OCI-LY7 (cell line): ENCODE measurements around the gene CTSE.

Experiments used
- EZH2phosphoT487 ChIP-seq: fragments of 200-600 bp; sonication (generic); IDR thresholded peaks from 2 replicates; pipeline ENCODE4 v1.6.1; 2018; ENCODE audit warnings: low read depth, borderline replicate concordance, mild to moderate bottlenecking, mixed run types, antibody characterized with exemption, low read length, moderate library complexity, mixed read lengths
- TF ChIP-seq, protein P1 (sequence below): fragments of 200-600 bp; sonication (generic); conservative IDR thresholded peaks from 2 replicates; pipeline ENCODE4 v1.5.1; 2014; ENCODE audit warnings: mild to moderate bottlenecking, antibody characterized with exemption, low read length, moderate library complexity, mixed read lengths

DNA sequence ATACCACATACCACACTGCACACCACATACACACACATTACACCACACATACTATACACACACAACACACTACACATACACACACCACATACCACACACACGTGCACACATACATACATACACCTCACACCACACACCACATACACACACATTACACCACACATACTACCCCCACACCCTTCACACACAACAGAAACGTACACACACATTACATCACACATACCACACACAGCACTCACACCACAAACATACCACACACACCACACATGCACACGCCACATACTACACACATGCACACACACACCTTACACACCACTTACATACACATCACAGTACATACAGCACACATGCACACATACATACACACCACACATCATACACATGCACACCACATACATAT is 49.0 kb downstream of the CTSE start:
- TF ChIP-seq, protein P1, sequence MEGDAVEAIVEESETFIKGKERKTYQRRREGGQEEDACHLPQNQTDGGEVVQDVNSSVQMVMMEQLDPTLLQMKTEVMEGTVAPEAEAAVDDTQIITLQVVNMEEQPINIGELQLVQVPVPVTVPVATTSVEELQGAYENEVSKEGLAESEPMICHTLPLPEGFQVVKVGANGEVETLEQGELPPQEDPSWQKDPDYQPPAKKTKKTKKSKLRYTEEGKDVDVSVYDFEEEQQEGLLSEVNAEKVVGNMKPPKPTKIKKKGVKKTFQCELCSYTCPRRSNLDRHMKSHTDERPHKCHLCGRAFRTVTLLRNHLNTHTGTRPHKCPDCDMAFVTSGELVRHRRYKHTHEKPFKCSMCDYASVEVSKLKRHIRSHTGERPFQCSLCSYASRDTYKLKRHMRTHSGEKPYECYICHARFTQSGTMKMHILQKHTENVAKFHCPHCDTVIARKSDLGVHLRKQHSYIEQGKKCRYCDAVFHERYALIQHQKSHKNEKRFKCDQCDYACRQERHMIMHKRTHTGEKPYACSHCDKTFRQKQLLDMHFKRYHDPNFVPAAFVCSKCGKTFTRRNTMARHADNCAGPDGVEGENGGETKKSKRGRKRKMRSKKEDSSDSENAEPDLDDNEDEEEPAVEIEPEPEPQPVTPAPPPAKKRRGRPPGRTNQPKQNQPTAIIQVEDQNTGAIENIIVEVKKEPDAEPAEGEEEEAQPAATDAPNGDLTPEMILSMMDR: no peak
- TF ChIP-seq EZH2phosphoT487: no peak
